GM23338 (cell line): ENCODE measurements around the gene COL6A3. TPM values are rescaled to one million over a fixed set of nuclear protein-coding genes. Genes with fewer than 3 reads are reported as not detected.
A peak's percentile ranks its signal among the peaks of the same experiment; 100 is the strongest.

Experiments
- ATAC-seq: fragments of 200-7000 bp; cut with Tn5 transposase; 3 replicates; pipeline ENCODE4 v1.9.1; 2020
- DNase-seq: peaks from one replicate; pipeline ENCODE4 v3.0.0-alpha.2; 2015; ENCODE audit warnings: low spot score
- H2AFZ ChIP-seq: fragments of 200-600 bp; sonication (generic); 2 replicates; pipeline ENCODE4 v1.8.0; 2016; ENCODE audit warnings: antibody characterized with exemption, mild to moderate bottlenecking, moderate library complexity
- H3F3A ChIP-seq: fragments of 200-600 bp; sonication (generic); replicated peaks from 2 replicates; pipeline ENCODE4 v1.8.0; 2017; ENCODE audit warnings: antibody characterized with exemption, mixed run types, low read depth
- H3K27ac ChIP-seq: fragments of 200-600 bp; sonication (generic); 2 replicates; pipeline ENCODE4 v1.6.1; 2016; ENCODE audit warnings: low read depth
- H3K27me3 ChIP-seq: fragments of 200-600 bp; sonication (generic); 2 replicates; pipeline ENCODE4 v1.8.0; 2016; ENCODE audit warnings: mild to moderate bottlenecking, mixed run types, moderate library complexity; ENCODE audit not compliant: insufficient read depth
- H3K36me3 ChIP-seq: fragments of 200-600 bp; sonication (generic); 2 replicates; pipeline ENCODE4 v1.8.0; 2016; ENCODE audit warnings: mild to moderate bottlenecking; ENCODE audit not compliant: insufficient read depth
- H3K4me1 ChIP-seq: fragments of 200-600 bp; sonication (generic); 2 replicates; pipeline ENCODE4 v1.8.0; 2016; ENCODE audit warnings: mild to moderate bottlenecking, moderate library complexity; ENCODE audit not compliant: insufficient read depth
- H3K4me2 ChIP-seq: fragments of 200-600 bp; sonication (generic); 2 replicates; pipeline ENCODE4 v1.7.1; 2017; ENCODE audit warnings: mixed run types
- H3K4me3 ChIP-seq: fragments of 200-600 bp; sonication (generic); 2 replicates; pipeline ENCODE4 v1.6.1; 2016; ENCODE audit warnings: mixed run types
- H3K79me2 ChIP-seq: fragments of 200-600 bp; sonication (generic); replicated peaks from 2 replicates; pipeline ENCODE4 v1.8.0; 2017; ENCODE audit warnings: mild to moderate bottlenecking; ENCODE audit not compliant: insufficient read depth
- H3K9me2 ChIP-seq: fragments of 200-600 bp; sonication (generic); 2 replicates; pipeline ENCODE4 v1.8.0; 2017; ENCODE audit not compliant: insufficient read depth
- H4K20me1 ChIP-seq: fragments of 200-600 bp; sonication (generic); replicated peaks from 2 replicates; pipeline ENCODE4 v1.8.0; 2017; ENCODE audit warnings: mild to moderate bottlenecking; ENCODE audit not compliant: insufficient read depth
- H3K27ac Mint-ChIP-seq: 2 replicates; pipeline ENCODE4 v1.8.0; 2020; ENCODE audit warnings: inconsistent platforms, mild to moderate bottlenecking, moderate library complexity, mixed read lengths
- H3K27me3 Mint-ChIP-seq: 3 replicates; pipeline ENCODE4 v1.8.0; 2022; ENCODE audit warnings: low read depth, mild to moderate bottlenecking, moderate library complexity, mixed read lengths, inconsistent platforms; ENCODE audit not compliant: insufficient read depth, poor library complexity
- H3K36me3 Mint-ChIP-seq: 3 replicates; pipeline ENCODE4 v1.8.0; 2021; ENCODE audit warnings: low read depth, mild to moderate bottlenecking, inconsistent platforms, moderate library complexity, mixed read lengths
- H3K4me1 Mint-ChIP-seq: 3 replicates; pipeline ENCODE4 v1.8.0; 2020; ENCODE audit warnings: mild to moderate bottlenecking, inconsistent platforms, mixed read lengths
- H3K4me3 Mint-ChIP-seq: 3 replicates; pipeline ENCODE4 v1.8.0; 2021; ENCODE audit warnings: moderate library complexity, mild to moderate bottlenecking, inconsistent platforms, mixed read lengths
- H3K9me3 Mint-ChIP-seq: 3 replicates; pipeline ENCODE4 v1.8.0; 2020; ENCODE audit warnings: moderate library complexity, mild to moderate bottlenecking, inconsistent platforms, mixed read lengths
- CREB1 ChIP-seq: fragments of 250-450 bp; sonication (Bioruptor Pico); IDR thresholded peaks from 2 replicates; pipeline ENCODE4 v1.5.0; 2020; ENCODE audit warnings: low read depth, mild to moderate bottlenecking, moderate library complexity
- ZNF331 ChIP-seq: fragments of 250-450 bp; sonication (Bioruptor Pico); IDR thresholded peaks from 2 replicates; pipeline ENCODE4 v1.5.0; 2020; ENCODE audit warnings: low read depth, mild to moderate bottlenecking, moderate library complexity
- polyA plus RNA-seq: library from polyadenylated mRNA; unstranded; fragments of >200 nt; fragmentation: Nextera tagmentation; extraction: Ambion mirVana; gene quantifications from 2 replicates; pipeline ENCODE4 v1.2.1, GENCODE V29; 2016
- total RNA-seq: library from RNA; depleted of rRNA; stranded (reverse); fragments of >200 nt; shearing (Covaris generic); gene quantifications from 2 replicates; pipeline ENCODE4 v1.2.3, GENCODE V29; 2014
- TF ChIP-seq, protein P1 (sequence below): fragments of 250-450 bp; sonication (Bioruptor Pico); IDR thresholded peaks from 2 replicates; pipeline ENCODE4 v1.5.0; 2020; ENCODE audit warnings: mild to moderate bottlenecking, moderate library complexity
- TF ChIP-seq, protein P2 (sequence below): IDR thresholded peaks from 2 replicates; pipeline ENCODE4 v1.6.1; 2016; ENCODE audit warnings: antibody characterized with exemption

Gene COL6A3
- total and polyA plus RNA-seq, 2 experiments from 2014 or later = 1.2 to 7.3 TPM

DNA sequence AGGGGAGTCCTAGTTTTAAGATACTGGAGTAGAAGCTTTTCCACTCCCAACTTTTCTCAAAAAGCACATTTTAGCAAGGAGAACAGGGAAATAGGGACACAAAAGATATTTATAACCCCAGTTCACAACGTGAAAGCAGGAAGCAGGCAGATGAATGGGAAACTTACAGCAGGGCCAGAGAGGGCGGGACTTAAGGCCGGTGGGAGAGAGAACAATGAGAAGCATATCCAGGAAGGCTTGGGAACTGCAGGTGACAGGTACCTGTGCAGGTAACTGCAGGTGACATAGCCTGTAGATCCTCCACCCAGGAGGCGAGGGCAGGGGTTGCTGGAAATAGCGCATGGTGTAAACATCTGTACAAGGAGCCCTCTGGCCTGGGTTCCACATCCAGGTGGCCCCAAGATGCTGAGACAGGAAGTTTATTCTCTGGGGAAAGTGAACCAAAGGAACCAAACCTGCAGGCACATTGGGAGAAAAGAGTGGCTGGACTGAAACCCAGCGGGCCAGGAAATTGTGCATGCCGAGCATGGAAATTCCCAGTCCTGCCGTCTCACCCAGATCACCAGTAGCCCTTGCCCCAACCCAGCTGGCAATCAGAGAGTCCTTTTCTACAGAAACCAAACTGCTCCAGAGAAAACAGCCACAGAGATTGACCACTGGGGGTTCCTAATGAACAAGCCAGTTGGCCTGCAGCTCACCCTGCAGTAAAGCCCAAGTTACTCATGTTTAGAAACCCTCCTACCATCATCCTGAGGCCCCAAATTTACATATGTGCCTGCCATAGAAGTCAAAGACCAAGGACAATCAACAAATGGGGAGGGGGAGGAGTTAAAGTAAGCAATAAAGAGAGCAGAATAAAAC is 24.3 kb upstream of the COL6A3 start:
- H3K9me2 ChIP-seq = no peaks in the 10 kb centered on the region
- H3K4me3 ChIP-seq = no peak overlapping the region
- H4K20me1 ChIP-seq = no peaks in the 10 kb centered on the region
- Mint-ChIP-seq H3K27ac (no peak overlapping the region; the same call in 1 of the 2 replicates), H3K4me1 (peaks cover 29% of the 10 kb centered on the region), H3K4me3 (peak overlapping the region; percentile 3; the same call in 1 of the 3 replicates), H3K9me3 (peaks cover 7% of the 10 kb centered on the region; the same call in 1 of the 3 replicates), H3K27me3 (peaks cover 6% of the 10 kb centered on the region), H3K36me3 (peaks cover 3% of the 10 kb centered on the region; the same call in 1 of the 3 replicates)
- TF ChIP-seq, protein P1, sequence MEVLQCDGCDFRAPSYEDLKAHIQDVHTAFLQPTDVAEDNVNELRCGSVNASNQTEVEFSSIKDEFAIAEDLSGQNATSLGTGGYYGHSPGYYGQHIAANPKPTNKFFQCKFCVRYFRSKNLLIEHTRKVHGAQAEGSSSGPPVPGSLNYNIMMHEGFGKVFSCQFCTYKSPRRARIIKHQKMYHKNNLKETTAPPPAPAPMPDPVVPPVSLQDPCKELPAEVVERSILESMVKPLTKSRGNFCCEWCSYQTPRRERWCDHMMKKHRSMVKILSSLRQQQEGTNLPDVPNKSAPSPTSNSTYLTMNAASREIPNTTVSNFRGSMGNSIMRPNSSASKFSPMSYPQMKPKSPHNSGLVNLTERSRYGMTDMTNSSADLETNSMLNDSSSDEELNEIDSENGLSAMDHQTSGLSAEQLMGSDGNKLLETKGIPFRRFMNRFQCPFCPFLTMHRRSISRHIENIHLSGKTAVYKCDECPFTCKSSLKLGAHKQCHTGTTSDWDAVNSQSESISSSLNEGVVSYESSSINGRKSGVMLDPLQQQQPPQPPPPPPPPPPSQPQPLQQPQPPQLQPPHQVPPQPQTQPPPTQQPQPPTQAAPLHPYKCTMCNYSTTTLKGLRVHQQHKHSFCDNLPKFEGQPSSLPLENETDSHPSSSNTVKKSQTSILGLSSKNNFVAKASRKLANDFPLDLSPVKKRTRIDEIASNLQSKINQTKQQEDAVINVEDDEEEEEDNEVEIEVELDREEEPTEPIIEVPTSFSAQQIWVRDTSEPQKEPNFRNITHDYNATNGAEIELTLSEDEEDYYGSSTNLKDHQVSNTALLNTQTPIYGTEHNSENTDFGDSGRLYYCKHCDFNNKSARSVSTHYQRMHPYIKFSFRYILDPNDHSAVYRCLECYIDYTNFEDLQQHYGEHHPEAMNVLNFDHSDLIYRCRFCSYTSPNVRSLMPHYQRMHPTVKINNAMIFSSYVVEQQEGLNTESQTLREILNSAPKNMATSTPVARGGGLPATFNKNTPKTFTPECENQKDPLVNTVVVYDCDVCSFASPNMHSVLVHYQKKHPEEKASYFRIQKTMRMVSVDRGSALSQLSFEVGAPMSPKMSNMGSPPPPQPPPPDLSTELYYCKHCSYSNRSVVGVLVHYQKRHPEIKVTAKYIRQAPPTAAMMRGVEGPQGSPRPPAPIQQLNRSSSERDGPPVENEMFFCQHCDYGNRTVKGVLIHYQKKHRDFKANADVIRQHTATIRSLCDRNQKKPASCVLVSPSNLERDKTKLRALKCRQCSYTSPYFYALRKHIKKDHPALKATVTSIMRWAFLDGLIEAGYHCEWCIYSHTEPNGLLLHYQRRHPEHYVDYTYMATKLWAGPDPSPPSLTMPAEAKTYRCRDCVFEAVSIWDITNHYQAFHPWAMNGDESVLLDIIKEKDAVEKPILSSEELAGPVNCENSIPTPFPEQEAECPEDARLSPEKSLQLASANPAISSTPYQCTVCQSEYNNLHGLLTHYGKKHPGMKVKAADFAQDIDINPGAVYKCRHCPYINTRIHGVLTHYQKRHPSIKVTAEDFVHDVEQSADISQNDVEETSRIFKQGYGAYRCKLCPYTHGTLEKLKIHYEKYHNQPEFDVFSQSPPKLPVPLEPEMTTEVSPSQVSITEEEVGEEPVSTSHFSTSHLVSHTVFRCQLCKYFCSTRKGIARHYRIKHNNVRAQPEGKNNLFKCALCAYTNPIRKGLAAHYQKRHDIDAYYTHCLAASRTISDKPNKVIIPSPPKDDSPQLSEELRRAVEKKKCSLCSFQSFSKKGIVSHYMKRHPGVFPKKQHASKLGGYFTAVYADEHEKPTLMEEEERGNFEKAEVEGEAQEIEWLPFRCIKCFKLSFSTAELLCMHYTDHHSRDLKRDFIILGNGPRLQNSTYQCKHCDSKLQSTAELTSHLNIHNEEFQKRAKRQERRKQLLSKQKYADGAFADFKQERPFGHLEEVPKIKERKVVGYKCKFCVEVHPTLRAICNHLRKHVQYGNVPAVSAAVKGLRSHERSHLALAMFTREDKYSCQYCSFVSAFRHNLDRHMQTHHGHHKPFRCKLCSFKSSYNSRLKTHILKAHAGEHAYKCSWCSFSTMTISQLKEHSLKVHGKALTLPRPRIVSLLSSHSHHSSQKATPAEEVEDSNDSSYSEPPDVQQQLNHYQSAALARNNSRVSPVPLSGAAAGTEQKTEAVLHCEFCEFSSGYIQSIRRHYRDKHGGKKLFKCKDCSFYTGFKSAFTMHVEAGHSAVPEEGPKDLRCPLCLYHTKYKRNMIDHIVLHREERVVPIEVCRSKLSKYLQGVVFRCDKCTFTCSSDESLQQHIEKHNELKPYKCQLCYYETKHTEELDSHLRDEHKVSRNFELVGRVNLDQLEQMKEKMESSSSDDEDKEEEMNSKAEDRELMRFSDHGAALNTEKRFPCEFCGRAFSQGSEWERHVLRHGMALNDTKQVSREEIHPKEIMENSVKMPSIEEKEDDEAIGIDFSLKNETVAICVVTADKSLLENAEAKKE = peak; percentile 76
- TF ChIP-seq, protein P2, sequence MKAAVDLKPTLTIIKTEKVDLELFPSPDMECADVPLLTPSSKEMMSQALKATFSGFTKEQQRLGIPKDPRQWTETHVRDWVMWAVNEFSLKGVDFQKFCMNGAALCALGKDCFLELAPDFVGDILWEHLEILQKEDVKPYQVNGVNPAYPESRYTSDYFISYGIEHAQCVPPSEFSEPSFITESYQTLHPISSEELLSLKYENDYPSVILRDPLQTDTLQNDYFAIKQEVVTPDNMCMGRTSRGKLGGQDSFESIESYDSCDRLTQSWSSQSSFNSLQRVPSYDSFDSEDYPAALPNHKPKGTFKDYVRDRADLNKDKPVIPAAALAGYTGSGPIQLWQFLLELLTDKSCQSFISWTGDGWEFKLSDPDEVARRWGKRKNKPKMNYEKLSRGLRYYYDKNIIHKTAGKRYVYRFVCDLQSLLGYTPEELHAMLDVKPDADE = no peak
- TF ChIP-seq ZNF331 (CRISPR knock-in tag) (no peak), CREB1 (CRISPR knock-in tag) (no peak)
- peak; percentile 83 for DNase-seq
- ATAC-seq = peak; percentile 92
- no peak overlapping the region for H3K27ac ChIP-seq
- H3K4me2 ChIP-seq = peak overlapping the region; percentile 35; the same call in 1 of the 2 replicates
- no peaks in the 10 kb centered on the region for H3F3A ChIP-seq
- peak overlapping the region; percentile 70; the same call in 1 of the 2 replicates for H2AFZ ChIP-seq
- no peaks in the 10 kb centered on the region for H3K27me3 ChIP-seq
- H3K4me1 ChIP-seq = peaks cover 4% of the 10 kb centered on the region
- H3K79me2 ChIP-seq = no peaks in the 10 kb centered on the region
- H3K36me3 ChIP-seq = no peaks in the 10 kb centered on the region
